ENCODE data around the gene LRRC18.

- TF ChIP-seq GATA2 (IDR thresholded peaks at IDR 0.05; ENCODE audit: insufficient read depth, insufficient read length, low read depth, low read length): no peak
- TF ChIP-seq CTCF (IDR thresholded peaks at IDR 0.05; ENCODE audit: extremely low read depth in 1 of 2, insufficient read depth in 1 of 2, low read depth in 1 of 2, low read length in 2 of 2): no peak
- TF ChIP-seq FOS (IDR thresholded peaks at IDR 0.05; ENCODE audit: borderline replicate concordance, insufficient read depth, low read length): no peak
- TF ChIP-seq POLR2A (IDR thresholded peaks at IDR 0.05; ENCODE audit: low read depth, low read length): no peak
Observed at GRCh38 chr10:48951707-48952106, 12.1 kb upstream of the LRRC18 start.
